GM12878 (cell line): ENCODE results near the gene PKD1L1. TPM values are rescaled to one million over a fixed set of nuclear protein-coding genes. Genes with fewer than 3 reads are reported as not detected.

Experiments
- ATAC-seq: fragments of 200-7000 bp; cut with Tn5 transposase; 3 replicates; pipeline ENCODE4 v1.9.1; 2020; ENCODE audit warnings: mild to moderate bottlenecking, moderate library complexity
- BruUV-seq: library from RNA; stranded (reverse); fragments of 400-500 nt; replicated peaks from 2 replicates; lab custom pipeline; 2021; lab: Mats Ljungman, UMichigan
- CTCF ChIA-PET: fragments of 300-600 bp; sonication (Branson Sonifier 250); formaldehyde crosslinking; extraction: SDS; loops from one replicate; lab custom pipeline; 2021; ENCODE audit warnings: inconsistent platforms; lab: Yijun Ruan, JAX
- POLR2A ChIA-PET: fragments of 350-600 bp; formaldehyde crosslinking; extraction: SDS; loops from one replicate; lab custom pipeline; 2021; ENCODE audit warnings: inconsistent platforms; lab: Charles Lee
- RAD21 ChIA-PET: fragments of 300-600 bp; sonication (Branson Sonifier 250); formaldehyde crosslinking; loops from one replicate; lab custom pipeline; 2023; ENCODE audit warnings: antibody characterized with exemption; ENCODE audit not compliant: unreplicated experiment; lab: Charles Lee
- SMC1A ChIA-PET: fragments of 300-600 bp; sonication (Branson Sonifier 250); formaldehyde crosslinking; loops from one replicate; lab custom pipeline; 2023; ENCODE audit not compliant: unreplicated experiment, uncharacterized antibody; lab: Charles Lee
- DNase-seq: peaks from one replicate; pipeline ENCODE4 v3.0.0-alpha.2; 2011; ENCODE audit warnings: low read depth, low spot score
- FAIRE-seq: peaks from 3 replicates; lab custom pipeline; 2011; peaks lifted over from hg19 to GRCh38; lab: Jason Lieb, UNC
- H2AFZ ChIP-seq: 2 replicates; pipeline ENCODE4 v1.6.0; 2011; ENCODE audit warnings: low read depth, low read length, control low read depth; ENCODE audit not compliant: control insufficient read depth
- H3K27ac ChIP-seq: 2 replicates; pipeline ENCODE4 v1.5.1; 2011; ENCODE audit warnings: control low read depth; ENCODE audit not compliant: control insufficient read depth, insufficient read depth
- H3K27me3 ChIP-seq, 2 experiments: replicated peaks in 1 of 2; 2 replicates each; pipeline versions ENCODE4 v1.6.0 to v1.6.1; 2011; ENCODE audit warnings: low read length in 1 of 2; ENCODE audit not compliant: control insufficient read depth in 2 of 2, insufficient read depth in 2 of 2
- H3K36me3 ChIP-seq, 2 experiments: 2 replicates each; pipeline ENCODE4 v1.5.1; 2011; ENCODE audit warnings: low read length in 1 of 2; ENCODE audit not compliant: control insufficient read depth in 2 of 2, insufficient read depth in 2 of 2
- H3K4me1 ChIP-seq: 2 replicates; pipeline ENCODE4 v1.6.1; 2011; ENCODE audit warnings: mild to moderate bottlenecking, low read length, moderate library complexity, mixed read lengths; ENCODE audit not compliant: control insufficient read depth, insufficient read depth
- H3K4me2 ChIP-seq: 2 replicates; pipeline ENCODE4 v1.6.0; 2011; ENCODE audit warnings: control low read depth; ENCODE audit not compliant: control insufficient read depth, insufficient read depth
- H3K4me3 ChIP-seq: fragments of 200-600 bp; sonication (generic); 2 replicates; pipeline ENCODE4 v1.5.1; 2016
- H3K79me2 ChIP-seq: 2 replicates; pipeline ENCODE4 v1.6.0; 2011; ENCODE audit warnings: low read length; ENCODE audit not compliant: control insufficient read depth, insufficient read depth
- H3K9ac ChIP-seq: 2 replicates; pipeline ENCODE4 v1.8.0; 2011; ENCODE audit warnings: low read length, control low read depth, mixed read lengths; ENCODE audit not compliant: control insufficient read depth, insufficient read depth
- H3K9me3 ChIP-seq: replicated peaks from 3 replicates; pipeline ENCODE4 v1.5.1; 2011; ENCODE audit warnings: mild to moderate bottlenecking, low read length; ENCODE audit not compliant: control insufficient read depth, insufficient read depth
- H4K20me1 ChIP-seq: 2 replicates; pipeline ENCODE4 v1.6.0; 2011; ENCODE audit not compliant: control insufficient read depth, insufficient read depth
- BRCA1 ChIP-seq: IDR thresholded peaks from 2 replicates; pipeline ENCODE4 v1.6.1; 2011; ENCODE audit warnings: low read depth, low read length, improper control_type of control experiment
- CHD2 ChIP-seq: IDR thresholded peaks from 2 replicates; pipeline ENCODE4 v1.6.1; 2011; ENCODE audit warnings: low read depth, low read length, improper control_type of control experiment, borderline replicate concordance
- FOS ChIP-seq: IDR thresholded peaks from 3 replicates; pipeline ENCODE4 v1.6.1; 2011; ENCODE audit warnings: borderline replicate concordance; ENCODE audit not compliant: insufficient read length; ENCODE audit errors: extremely low read depth
- JUNB ChIP-seq: IDR thresholded peaks from 2 replicates; pipeline ENCODE4 v1.6.1; 2016; ENCODE audit warnings: antibody characterized with exemption, mild to moderate bottlenecking
- KDM1A ChIP-seq: fragments of 200-600 bp; sonication (generic); IDR thresholded peaks from 2 replicates; pipeline ENCODE4 v1.6.1; 2016; ENCODE audit warnings: borderline replicate concordance
- NFIC ChIP-seq: IDR thresholded peaks from 2 replicates; pipeline ENCODE4 v1.6.1; 2012; ENCODE audit warnings: low read depth, mild to moderate bottlenecking, inconsistent platforms, low read length, moderate library complexity
- POLR2A ChIP-seq: IDR thresholded peaks from 2 replicates; pipeline ENCODE4 v1.6.1; 2011; ENCODE audit warnings: low read depth, mild to moderate bottlenecking, low read length
- RUNX3 ChIP-seq: IDR thresholded peaks from 2 replicates; pipeline ENCODE4 v1.6.1; 2012; ENCODE audit warnings: low read length, inconsistent platforms
- TAF1 ChIP-seq: IDR thresholded peaks from 2 replicates; pipeline ENCODE4 v1.6.1; 2011; ENCODE audit warnings: mild to moderate bottlenecking, low read depth, low read length, borderline replicate concordance
- TCF3 ChIP-seq: IDR thresholded peaks from 2 replicates; pipeline ENCODE4 v1.6.1; 2012; ENCODE audit warnings: low read depth, mild to moderate bottlenecking, low read length, borderline replicate concordance; ENCODE audit not compliant: insufficient read depth
- ZNF207 ChIP-seq: fragments of 450-650 bp; IDR thresholded peaks from 2 replicates; pipeline ENCODE4 v1.6.1; 2014; ENCODE audit warnings: antibody characterized with exemption, mild to moderate bottlenecking, borderline replicate concordance
- ZZZ3 ChIP-seq: IDR thresholded peaks from 2 replicates; pipeline ENCODE4 v1.6.1; 2011; ENCODE audit warnings: low read depth; ENCODE audit not compliant: control insufficient read depth, insufficient read length
- WGBS: methylation state at CpG from one replicate; pipeline ENCODE4 v1.1.6; 2016; ENCODE audit warnings: low lambda C conversion rate; ENCODE audit not compliant: insufficient replicate concordance, insufficient coverage; ENCODE audit errors: missing lambda C conversion rate; 5-methylcytosine and 5-hydroxymethylcytosine counted together
- in situ Hi-C: fragments of 300-500 bp; cut with MboI; formaldehyde crosslinking; loops from 9 replicates; pipeline ENCODE4 v1.14.3; 2018; ENCODE audit warnings: mixed read lengths
- intact Hi-C: fragments of 100-400 bp; cut with micrococcal nuclease; formaldehyde crosslinking; loops from one replicate; pipeline ENCODE4 v1.14.2; 2022; ENCODE audit not compliant: unreplicated experiment
- polyA plus RNA-seq, 11 experiments: library from polyadenylated mRNA; depleted of rRNA in 4 of 11; unstranded in 6 of 11; stranded (reverse) in 5 of 11; fragments of >200 nt; fragmentation: Nextera tagmentation in 4 of 11; fragmentation: Illumina TruSeq in 1 of 11; extraction: Ambion mirVana in 4 of 11; extraction: Trizol in 1 of 11; gene quantifications; 1 replicate in 1 of 11; 2 replicates in 10 of 11; pipeline versions ENCODE4 v1.2.1 to v1.2.3, GENCODE V29; 2011 to 2016; ENCODE audit warnings: inconsistent platforms in 2 of 11, missing spikeins in 2 of 11, low read depth in 1 of 11
- total RNA-seq, 4 experiments: library from RNA; depleted of rRNA in 3 of 4; stranded (reverse); fragments of >200 nt in 3 of 4; fragmentation: Illumina TruSeq in 1 of 4; extraction: Trizol in 1 of 4; gene quantifications; 2 replicates each; pipeline versions ENCODE4 v1.2.1 to v1.2.3, GENCODE V29; 2013 to 2021
- TF ChIP-seq, protein P1 (sequence below): fragments of 450-650 bp; IDR thresholded peaks from 2 replicates; pipeline ENCODE4 v1.6.1; 2017; ENCODE audit warnings: borderline replicate concordance
- TF ChIP-seq, protein P2 (sequence below): fragments of 450-650 bp; conservative IDR thresholded peaks from 2 replicates; pipeline ENCODE4 v1.6.1; 2017; ENCODE audit warnings: mild to moderate bottlenecking, moderate library complexity

PKD1L1 gene
- total and polyA plus RNA-seq, 10 of the 15 experiments (the other 5 are each of a cell fraction or from before 2014, with no cell fraction given), result under 0.01 to 0.05 (median 0.02) TPM; not detected in 3

DNA sequence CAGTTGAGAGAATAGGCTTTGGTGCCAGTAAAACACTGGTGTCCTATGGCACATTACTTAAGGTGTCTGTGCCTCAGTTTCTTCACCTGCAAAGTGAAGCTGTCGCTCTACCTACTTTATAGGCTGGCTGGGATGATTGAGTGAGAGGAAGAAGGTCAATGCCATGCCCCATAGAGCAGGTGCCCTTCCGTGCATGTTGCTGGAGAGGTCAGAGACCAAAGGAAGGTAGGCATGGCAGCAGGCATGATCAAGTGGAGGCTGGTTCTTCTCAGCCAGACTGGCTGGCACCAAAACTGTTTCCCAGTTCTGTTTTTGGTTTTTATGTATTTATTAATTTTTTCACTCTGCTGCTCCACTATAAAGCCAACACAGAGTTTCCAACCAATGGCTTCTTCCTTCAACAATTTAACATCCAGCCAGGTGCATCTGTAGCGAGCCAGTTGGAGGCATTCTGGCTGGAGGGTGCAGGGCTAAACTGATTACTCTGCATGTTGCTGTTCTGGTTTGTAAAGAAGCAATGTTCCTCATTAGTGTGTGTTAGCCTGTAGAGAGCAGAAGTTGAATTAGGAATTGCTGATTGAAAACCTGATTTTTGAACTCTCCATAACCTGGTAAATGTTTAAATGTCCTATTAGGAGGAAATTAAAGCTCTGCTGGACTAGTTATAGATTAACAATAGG is 222.1 kb downstream of the PKD1L1 start (continued):
- TF ChIP-seq, protein P1, sequence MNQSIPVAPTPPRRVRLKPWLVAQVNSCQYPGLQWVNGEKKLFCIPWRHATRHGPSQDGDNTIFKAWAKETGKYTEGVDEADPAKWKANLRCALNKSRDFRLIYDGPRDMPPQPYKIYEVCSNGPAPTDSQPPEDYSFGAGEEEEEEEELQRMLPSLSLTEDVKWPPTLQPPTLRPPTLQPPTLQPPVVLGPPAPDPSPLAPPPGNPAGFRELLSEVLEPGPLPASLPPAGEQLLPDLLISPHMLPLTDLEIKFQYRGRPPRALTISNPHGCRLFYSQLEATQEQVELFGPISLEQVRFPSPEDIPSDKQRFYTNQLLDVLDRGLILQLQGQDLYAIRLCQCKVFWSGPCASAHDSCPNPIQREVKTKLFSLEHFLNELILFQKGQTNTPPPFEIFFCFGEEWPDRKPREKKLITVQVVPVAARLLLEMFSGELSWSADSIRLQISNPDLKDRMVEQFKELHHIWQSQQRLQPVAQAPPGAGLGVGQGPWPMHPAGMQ, result no peak
- TF ChIP-seq TAF1 (no peak), ZNF207 (no peak)

DNA sequence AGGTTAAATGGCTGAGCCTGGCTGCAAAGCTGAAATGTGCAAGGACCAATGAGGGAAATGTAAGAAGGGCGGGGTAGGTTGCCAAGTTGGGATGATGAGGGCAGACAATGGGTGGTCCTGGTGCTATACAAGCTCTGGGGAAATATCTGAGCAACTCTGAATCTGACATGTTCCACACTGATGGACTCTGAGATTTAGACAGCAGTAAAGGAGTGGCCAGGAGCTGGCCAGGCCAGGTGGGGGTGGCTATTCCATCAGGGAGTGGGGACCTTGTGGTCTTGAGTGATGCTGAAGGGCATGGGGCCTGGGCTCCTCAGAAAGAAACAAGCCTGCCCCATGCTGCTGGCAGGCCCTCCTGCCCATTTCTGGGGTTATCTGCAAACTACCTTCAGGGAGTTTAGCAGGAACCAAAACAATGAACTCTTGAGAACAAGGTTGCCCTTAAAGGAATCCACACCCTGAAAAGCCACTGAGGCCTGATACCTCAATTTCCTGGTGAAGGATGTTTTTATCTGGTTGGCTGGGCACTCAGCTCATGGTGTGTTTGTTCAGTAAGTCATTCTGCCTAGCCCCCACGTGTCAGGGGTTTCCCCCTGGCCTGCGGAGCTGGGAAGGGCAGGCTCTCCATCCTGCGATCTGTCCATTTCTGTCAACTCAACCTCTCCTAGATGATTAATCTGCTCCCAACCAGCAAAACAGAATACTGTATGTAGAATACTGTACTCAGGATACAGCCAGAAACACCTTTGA is 223.1 kb downstream of the PKD1L1 start:
- no peaks in the 10 kb centered on the region; a peak in 1 of 4 replicates for H3K27me3 ChIP-seq
- no peaks in the 10 kb centered on the region for H3K79me2 ChIP-seq
- WGBS, result 32% methylated on average over 4 of the region's 4 CpGs
- H3K4me3 ChIP-seq, result no peak overlapping the region
- no peak for DNase-seq
- no peak for ATAC-seq
- H3K27ac ChIP-seq, result no peak overlapping the region
- CTCF ChIA-PET, result no interaction called here
- H2AFZ ChIP-seq, result no peak overlapping the region
- H3K9me3 ChIP-seq, result no peaks in the 10 kb centered on the region
- no peaks in the 10 kb centered on the region for H3K36me3 ChIP-seq
- RAD21 ChIA-PET, result interaction anchor here (0.6 kb wide), 1 partner anchor 171 kb away, joined by 4 read pairs; no protein-coding TSS in a partner anchor
- no peak overlapping the region for H3K4me2 ChIP-seq
- FAIRE-seq, result no peak
- intact Hi-C loops, result no loop called here
- no TSS peak for BruUV-seq
- no peaks in the 10 kb centered on the region for H4K20me1 ChIP-seq
- in situ Hi-C loops, result no loop called here
- SMC1A ChIA-PET, result no interaction called here
- H3K4me1 ChIP-seq, result peaks cover 10% of the 10 kb centered on the region
- POLR2A ChIA-PET, result no interaction called here
- TF ChIP-seq FOS, result no peak
- no peak for TF ChIP-seq POLR2A
- no peak for TF ChIP-seq RUNX3
- no peak for TF ChIP-seq NFIC
- no peak for TF ChIP-seq BRCA1
- no peak for TF ChIP-seq TCF3
- no peak for TF ChIP-seq CHD2
- TF ChIP-seq KDM1A, result no peak
- TF ChIP-seq, protein P2, sequence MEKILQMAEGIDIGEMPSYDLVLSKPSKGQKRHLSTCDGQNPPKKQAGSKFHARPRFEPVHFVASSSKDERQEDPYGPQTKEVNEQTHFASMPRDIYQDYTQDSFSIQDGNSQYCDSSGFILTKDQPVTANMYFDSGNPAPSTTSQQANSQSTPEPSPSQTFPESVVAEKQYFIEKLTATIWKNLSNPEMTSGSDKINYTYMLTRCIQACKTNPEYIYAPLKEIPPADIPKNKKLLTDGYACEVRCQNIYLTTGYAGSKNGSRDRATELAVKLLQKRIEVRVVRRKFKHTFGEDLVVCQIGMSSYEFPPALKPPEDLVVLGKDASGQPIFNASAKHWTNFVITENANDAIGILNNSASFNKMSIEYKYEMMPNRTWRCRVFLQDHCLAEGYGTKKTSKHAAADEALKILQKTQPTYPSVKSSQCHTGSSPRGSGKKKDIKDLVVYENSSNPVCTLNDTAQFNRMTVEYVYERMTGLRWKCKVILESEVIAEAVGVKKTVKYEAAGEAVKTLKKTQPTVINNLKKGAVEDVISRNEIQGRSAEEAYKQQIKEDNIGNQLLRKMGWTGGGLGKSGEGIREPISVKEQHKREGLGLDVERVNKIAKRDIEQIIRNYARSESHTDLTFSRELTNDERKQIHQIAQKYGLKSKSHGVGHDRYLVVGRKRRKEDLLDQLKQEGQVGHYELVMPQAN, result no peak
- no peak for TF ChIP-seq ZZZ3
- no peak for TF ChIP-seq JUNB
- no peak overlapping the region for H3K9ac ChIP-seq
